ENCODE data around the gene ATP2A1.

Gene ATP2A1

GRCh38 chr16:28917095-28917494 is 38.8 kb downstream of the ATP2A1 start:
- no peak overlapping the region for H2AFZ ChIP-seq (ENCODE audit: low read depth)
- H4K20me1 ChIP-seq (ENCODE audit: insufficient read depth) = no peaks in the 10 kb centered on the region
- H3K4me1 ChIP-seq (ENCODE audit: low read depth, poor library complexity, severe bottlenecking) = no peaks in the 10 kb centered on the region
- no peaks in the 10 kb centered on the region for H3K79me2 ChIP-seq (ENCODE audit: insufficient read depth, low read depth)
- H3K4me2 ChIP-seq = no peak overlapping the region
- H3K27ac ChIP-seq = no peak overlapping the region
- no peak for TF ChIP-seq CTCF (conservative IDR thresholded peaks at IDR 0.05; ENCODE audit: low read depth, low read length)
- no peaks in the 10 kb centered on the region for H3K36me3 ChIP-seq (ENCODE audit: insufficient read depth)
- H3K4me3 ChIP-seq (IDR thresholded peaks at IDR 0.05; ENCODE audit: insufficient read depth, low read depth, low read length) = no peak overlapping the region
- no peaks in the 10 kb centered on the region for H3K27me3 ChIP-seq (ENCODE audit: insufficient read depth, low read depth)
- H3K9ac ChIP-seq = no peak overlapping the region

- Histone ChIP-seq H3K9ac (no peak overlapping the region), H2AFZ (ENCODE audit: low read depth) (no peak overlapping the region), H3K4me3 (IDR thresholded peaks at IDR 0.05; ENCODE audit: insufficient read depth, low read depth, low read length) (no peak overlapping the region), H3K4me1 (ENCODE audit: low read depth, poor library complexity, severe bottlenecking) (peaks cover 12% of the 10 kb centered on the region), H3K4me2 (no peak overlapping the region), H3K79me2 (ENCODE audit: insufficient read depth, low read depth) (no peaks in the 10 kb centered on the region), H4K20me1 (ENCODE audit: insufficient read depth) (no peaks in the 10 kb centered on the region), H3K36me3 (ENCODE audit: insufficient read depth) (no peaks in the 10 kb centered on the region), H3K27ac (no peak overlapping the region), H3K27me3 (ENCODE audit: insufficient read depth, low read depth) (no peaks in the 10 kb centered on the region)
- TF ChIP-seq CTCF (conservative IDR thresholded peaks at IDR 0.05; ENCODE audit: low read depth, low read length) = no peak
These were observed 40.4 kb downstream of the ATP2A1 start for GRCh38 chr16:28918698-28919097.

- no peak overlapping the region; the same call in 1 of the 2 replicates for H3K9ac ChIP-seq
- peak overlapping the region; percentile 99; the same call in 1 of the 2 replicates for H3K4me2 ChIP-seq
- H2AFZ ChIP-seq (ENCODE audit: low read depth) = no peak overlapping the region
- no peaks in the 10 kb centered on the region for H3K27me3 ChIP-seq (ENCODE audit: insufficient read depth, low read depth)
- H3K36me3 ChIP-seq (ENCODE audit: insufficient read depth) = no peaks in the 10 kb centered on the region
- no peaks in the 10 kb centered on the region for H3K79me2 ChIP-seq (ENCODE audit: insufficient read depth, low read depth)
- no peaks in the 10 kb centered on the region for H4K20me1 ChIP-seq (ENCODE audit: insufficient read depth)
- no peak for TF ChIP-seq CTCF (conservative IDR thresholded peaks at IDR 0.05; ENCODE audit: low read depth, low read length)
- peaks cover 27% of the 10 kb centered on the region for H3K4me1 ChIP-seq (ENCODE audit: low read depth, poor library complexity, severe bottlenecking)
- H3K27ac ChIP-seq = peak overlapping the region; percentile 40; the same call in 1 of the 2 replicates
- no peak overlapping the region for H3K4me3 ChIP-seq (IDR thresholded peaks at IDR 0.05; ENCODE audit: insufficient read depth, low read depth, low read length)
These were observed 44.9 kb downstream of the ATP2A1 start for GRCh38 chr16:28923231-28923587.

GRCh38 chr16:28923652-28924398 is 45.5 kb downstream of the ATP2A1 start:
- Histone ChIP-seq H3K4me3 (IDR thresholded peaks at IDR 0.05; ENCODE audit: insufficient read depth, low read depth, low read length) (no peak overlapping the region), H3K9ac (peak overlapping the region; percentile 11; the same call in 1 of the 2 replicates), H3K4me2 (peak overlapping the region; percentile 99), H3K36me3 (ENCODE audit: insufficient read depth) (no peaks in the 10 kb centered on the region), H3K79me2 (ENCODE audit: insufficient read depth, low read depth) (no peaks in the 10 kb centered on the region), H4K20me1 (ENCODE audit: insufficient read depth) (no peaks in the 10 kb centered on the region), H3K27me3 (ENCODE audit: insufficient read depth, low read depth) (no peaks in the 10 kb centered on the region), H3K27ac (peak overlapping the region; percentile 40; the same call in 1 of the 2 replicates), H3K4me1 (ENCODE audit: low read depth, poor library complexity, severe bottlenecking) (peaks cover 30% of the 10 kb centered on the region), H2AFZ (ENCODE audit: low read depth) (peak overlapping the region; percentile 82)
- no peak for TF ChIP-seq CTCF (conservative IDR thresholded peaks at IDR 0.05; ENCODE audit: low read depth, low read length)

Data from KMS-11 (cell line).